Measurements from ENCODE around the gene OSER1.
"Not testable (repeated sequence)": the region's sequence is repeated elsewhere in the genome, so short reads cannot be mapped to it uniquely, and the experiment has no call there.

The OSER1 gene

GRCh38 chr20:44200983-44201382 lies 9.6 kb downstream of the OSER1 start:
- DNase-seq (ENCODE audit: low read depth): no peak

- DNase-seq (ENCODE audit: low read depth): no peak
Measured at GRCh38 chr20:44200371-44200770, 10.2 kb downstream of the OSER1 start.

GRCh38 chr20:44199877-44200276 lies 10.7 kb downstream of the OSER1 start:
- no peak for DNase-seq (ENCODE audit: low read depth)

- DNase-seq (ENCODE audit: low read depth): no peak
Measured at GRCh38 chr20:44198872-44199271, 11.7 kb downstream of the OSER1 start.

GRCh38 chr20:44196271-44196670 lies 14.3 kb downstream of the OSER1 start:
- no peak for DNase-seq (ENCODE audit: low read depth)

- DNase-seq (ENCODE audit: low read depth): no peak
Measured at GRCh38 chr20:44195605-44196004, 15.0 kb downstream of the OSER1 start.

GRCh38 chr20:44193801-44194200 lies 16.8 kb downstream of the OSER1 start:
- no peak for DNase-seq (ENCODE audit: low read depth)

GRCh38 chr20:44191640-44192039 lies 18.9 kb downstream of the OSER1 start:
- not testable (repeated sequence) for DNase-seq (ENCODE audit: low read depth)

- DNase-seq (ENCODE audit: low read depth): not testable (repeated sequence)
Measured at GRCh38 chr20:44190197-44190852, 20.2 kb downstream of the OSER1 start.

- DNase-seq (ENCODE audit: low read depth): no peak
Measured at GRCh38 chr20:44188752-44189151, 21.8 kb downstream of the OSER1 start.

- no peak for DNase-seq (ENCODE audit: low read depth)
Measured at GRCh38 chr20:44187772-44188709, 22.5 kb downstream of the OSER1 start.

GRCh38 chr20:44187054-44187771 lies 23.4 kb downstream of the OSER1 start, which contains the start of gene JPH2:
Gene JPH2 (minus strand): TSS chr20:44187188. CDS start chr20:44186705, 483 bp downstream.
- DNase-seq (ENCODE audit: low read depth): no peak

- no peak for DNase-seq (ENCODE audit: low read depth)
Measured at GRCh38 chr20:44186674-44187053, 23.9 kb downstream of the OSER1 start.

GRCh38 chr20:44186201-44186600 lies 24.4 kb downstream of the OSER1 start:
- no peak for DNase-seq (ENCODE audit: low read depth)

GRCh38 chr20:44185574-44185973 lies 25.0 kb downstream of the OSER1 start:
- no peak for DNase-seq (ENCODE audit: low read depth)

- no peak for DNase-seq (ENCODE audit: low read depth)
Measured at GRCh38 chr20:44183282-44183681, 27.3 kb downstream of the OSER1 start.

- no peak for DNase-seq (ENCODE audit: low read depth)
Measured at GRCh38 chr20:44182863-44183262, 27.7 kb downstream of the OSER1 start.

- DNase-seq (ENCODE audit: low read depth): no peak
Measured at GRCh38 chr20:44182135-44182765, 28.3 kb downstream of the OSER1 start.

- DNase-seq (ENCODE audit: low read depth): no peak
Measured at GRCh38 chr20:44181611-44182010, 29.0 kb downstream of the OSER1 start.

GRCh38 chr20:44180814-44181213 lies 29.8 kb downstream of the OSER1 start:
- no peak for DNase-seq (ENCODE audit: low read depth)

GRCh38 chr20:44176833-44177534 lies 33.6 kb downstream of the OSER1 start:
- DNase-seq (ENCODE audit: low read depth): no peak

Data from stimulated activated CD8-positive, alpha-beta memory T cell treated with anti-CD3 and anti-CD28 coated beads, Interleukin-12 subunit alpha, Interleukin-12 subunit beta, amount 100 ng/mL, for 4 hours (primary cell).